DOHH2 (cell line): ENCODE data around the gene ARHGAP1.

Source experiments
- H3F3A ChIP-seq: fragments of 200-600 bp; sonication (generic), shearing (Covaris generic); 2 replicates; pipeline ENCODE4 v1.6.0; 2016; ENCODE audit warnings: antibody characterized with exemption, mild to moderate bottlenecking; ENCODE audit not compliant: control insufficient read depth, insufficient read depth
- H3K27ac ChIP-seq: fragments of 200-600 bp; sonication (generic); 2 replicates; pipeline ENCODE4 v1.5.1; 2014; ENCODE audit warnings: low read depth, mild to moderate bottlenecking, low read length, moderate library complexity
- H3K27me3 ChIP-seq: fragments of 200-600 bp; sonication (generic); 2 replicates; pipeline ENCODE4 v1.6.1; 2014; ENCODE audit warnings: mild to moderate bottlenecking, low read length, mixed read lengths; ENCODE audit not compliant: control insufficient read depth
- H3K36me3 ChIP-seq: fragments of 200-600 bp; sonication (generic); 2 replicates; pipeline ENCODE4 v1.6.1; 2014; ENCODE audit warnings: mild to moderate bottlenecking, low read length, moderate library complexity, mixed read lengths; ENCODE audit not compliant: control insufficient read depth
- H3K4me1 ChIP-seq: fragments of 200-600 bp; sonication (generic); 2 replicates; pipeline ENCODE4 v1.6.1; 2014; ENCODE audit warnings: mild to moderate bottlenecking, low read length, mixed read lengths; ENCODE audit not compliant: control insufficient read depth
- H3K4me2 ChIP-seq: fragments of 200-600 bp; sonication (generic); 2 replicates; pipeline ENCODE4 v1.6.0; 2014; ENCODE audit warnings: mild to moderate bottlenecking, low read length, moderate library complexity
- H3K4me3 ChIP-seq: fragments of 200-600 bp; sonication (generic); 2 replicates; pipeline ENCODE4 v1.5.1; 2014; ENCODE audit warnings: mild to moderate bottlenecking, low read length, mixed read lengths
- H3K79me2 ChIP-seq: fragments of 200-600 bp; sonication (generic); 2 replicates; pipeline ENCODE4 v1.6.1; 2014; ENCODE audit warnings: mild to moderate bottlenecking, low read length, mixed read lengths; ENCODE audit not compliant: control insufficient read depth
- H3K9me2 ChIP-seq: fragments of 200-600 bp; sonication (generic); replicated peaks from 2 replicates; pipeline ENCODE4 v1.6.1; 2014; ENCODE audit warnings: mild to moderate bottlenecking, low read length, mixed read lengths; ENCODE audit not compliant: control insufficient read depth
- H3K9me3 ChIP-seq: fragments of 200-600 bp; sonication (generic); 2 replicates; pipeline ENCODE4 v1.6.1; 2014; ENCODE audit warnings: antibody characterized with exemption, low read length, mixed read lengths; ENCODE audit not compliant: control insufficient read depth, insufficient read depth
- H4K20me1 ChIP-seq: fragments of 200-600 bp; sonication (generic); 2 replicates; pipeline ENCODE4 v1.6.0; 2014; ENCODE audit warnings: low read depth, mild to moderate bottlenecking, antibody characterized with exemption, low read length, moderate library complexity; ENCODE audit not compliant: control insufficient read depth, insufficient read depth
- CTCF ChIP-seq: fragments of 200-600 bp; sonication (generic); IDR thresholded peaks from one replicate; pipeline ENCODE4 v1.5.1; 2014; ENCODE audit warnings: antibody characterized with exemption, mild to moderate bottlenecking, low read depth, low read length; ENCODE audit not compliant: poor library complexity, severe bottlenecking
- EZH2phosphoT487 ChIP-seq: fragments of 200-600 bp; sonication (generic); IDR thresholded peaks from 2 replicates; pipeline ENCODE4 v1.6.1; 2017; ENCODE audit warnings: borderline replicate concordance, mild to moderate bottlenecking, antibody characterized with exemption, low read length, moderate library complexity, mixed read lengths

ARHGAP1 gene

GRCh38 chr11:46662366-46662765, 38.1 kb downstream of the ARHGAP1 start:
- H3K27me3 ChIP-seq, result no peaks in the 10 kb centered on the region
- H3K9me2 ChIP-seq, result no peaks in the 10 kb centered on the region
- no peak for TF ChIP-seq EZH2phosphoT487
- TF ChIP-seq CTCF, result no peak
- H3F3A ChIP-seq, result no peaks in the 10 kb centered on the region
- H3K4me2 ChIP-seq, result no peak overlapping the region
- no peak overlapping the region for H3K4me3 ChIP-seq
- no peaks in the 10 kb centered on the region for H3K9me3 ChIP-seq
- H3K27ac ChIP-seq, result no peak overlapping the region
- no peaks in the 10 kb centered on the region for H4K20me1 ChIP-seq
- no peaks in the 10 kb centered on the region for H3K79me2 ChIP-seq
- H3K4me1 ChIP-seq, result no peaks in the 10 kb centered on the region
- peaks cover 47% of the 10 kb centered on the region for H3K36me3 ChIP-seq

- Histone ChIP-seq H3K27ac (no peak overlapping the region), H3K4me1 (no peaks in the 10 kb centered on the region), H3K36me3 (peaks cover 52% of the 10 kb centered on the region), H3K79me2 (no peaks in the 10 kb centered on the region), H3K9me2 (no peaks in the 10 kb centered on the region), H3K4me3 (no peak overlapping the region), H3F3A (no peaks in the 10 kb centered on the region), H4K20me1 (no peaks in the 10 kb centered on the region), H3K4me2 (no peak overlapping the region), H3K9me3 (no peaks in the 10 kb centered on the region), H3K27me3 (no peaks in the 10 kb centered on the region)
- TF ChIP-seq CTCF (no peak), EZH2phosphoT487 (no peak)
Observed at GRCh38 chr11:46661836-46662235, 38.6 kb downstream of the ARHGAP1 start.

- H3K4me1 ChIP-seq, result no peaks in the 10 kb centered on the region
- H3K4me2 ChIP-seq, result no peak overlapping the region
- H3K9me3 ChIP-seq, result no peaks in the 10 kb centered on the region
- TF ChIP-seq CTCF, result no peak
- no peak for TF ChIP-seq EZH2phosphoT487
- no peaks in the 10 kb centered on the region for H3F3A ChIP-seq
- no peaks in the 10 kb centered on the region for H3K9me2 ChIP-seq
- H3K4me3 ChIP-seq, result no peak overlapping the region
- H3K79me2 ChIP-seq, result no peaks in the 10 kb centered on the region
- no peak overlapping the region for H3K27ac ChIP-seq
- H4K20me1 ChIP-seq, result no peaks in the 10 kb centered on the region
- no peaks in the 10 kb centered on the region for H3K27me3 ChIP-seq
- H3K36me3 ChIP-seq, result peaks cover 48% of the 10 kb centered on the region
Observed at GRCh38 chr11:46659908-46660307, 40.5 kb downstream of the ARHGAP1 start.

- H3F3A ChIP-seq, result no peaks in the 10 kb centered on the region
- no peaks in the 10 kb centered on the region for H3K27me3 ChIP-seq
- H3K4me3 ChIP-seq, result no peak overlapping the region
- peaks cover 44% of the 10 kb centered on the region for H3K36me3 ChIP-seq
- no peaks in the 10 kb centered on the region for H3K9me3 ChIP-seq
- H3K9me2 ChIP-seq, result no peaks in the 10 kb centered on the region
- no peaks in the 10 kb centered on the region for H3K4me1 ChIP-seq
- TF ChIP-seq EZH2phosphoT487 (no peak), CTCF (no peak)
- H4K20me1 ChIP-seq, result no peaks in the 10 kb centered on the region
- no peak overlapping the region for H3K4me2 ChIP-seq
- no peaks in the 10 kb centered on the region for H3K79me2 ChIP-seq
- H3K27ac ChIP-seq, result no peak overlapping the region
Observed at GRCh38 chr11:46658259-46658658, 42.2 kb downstream of the ARHGAP1 start.
